GM12801 (cell line): ENCODE data around the gene C2orf80.

ENCODE experiments used
- CTCF ChIP-seq: IDR thresholded peaks from one replicate; pipeline ENCODE4 v1.5.1; 2011; ENCODE audit warnings: control low read depth; ENCODE audit not compliant: insufficient read length; ENCODE audit errors: extremely low read depth

Gene C2orf80

DNA sequence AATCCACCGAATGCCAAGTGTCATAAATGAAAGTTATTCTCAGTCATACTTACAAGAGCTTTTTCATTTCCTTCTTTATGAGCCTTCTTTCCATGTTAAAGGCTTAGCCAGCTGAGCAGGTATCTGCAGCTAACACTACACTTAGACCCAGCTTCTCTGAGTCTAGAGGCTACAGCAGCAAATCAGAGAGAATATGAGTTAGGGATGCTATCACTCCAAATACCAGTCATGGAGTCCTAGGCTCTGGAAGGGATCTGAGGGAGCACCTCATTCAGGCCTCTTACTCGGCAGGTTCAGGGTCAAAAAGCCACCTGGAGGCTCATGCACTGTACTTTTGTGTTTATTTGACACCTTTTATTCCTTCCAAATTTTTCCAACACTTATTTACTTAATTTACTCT is 2.9 kb downstream of the C2orf80 start:
- no peak for TF ChIP-seq CTCF

DNA sequence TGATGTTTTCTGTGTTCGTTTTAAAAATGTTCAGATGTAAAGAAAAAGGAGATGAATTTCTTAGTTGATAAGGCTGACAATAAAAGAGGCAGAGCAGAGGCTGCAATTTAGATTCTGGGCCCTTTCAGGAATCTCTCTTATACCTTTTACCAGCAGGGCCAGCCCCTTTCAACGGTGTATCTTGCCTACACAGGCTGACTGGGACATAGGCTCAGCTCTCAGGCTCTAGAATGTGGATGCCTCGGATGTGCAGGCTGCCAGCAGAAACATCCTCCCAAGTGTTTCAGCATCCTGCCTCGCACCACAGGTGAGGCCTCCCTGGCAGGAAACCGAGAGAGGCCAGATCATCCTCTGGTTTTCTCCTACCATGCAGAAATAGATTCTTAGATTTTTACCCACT is 3.4 kb downstream of the C2orf80 start:
- no peak for TF ChIP-seq CTCF

GRCh38 chr2:208183972-208184705 is 5.7 kb downstream of the C2orf80 start:
- TF ChIP-seq CTCF = no peak

GRCh38 chr2:208183526-208183925 is 6.3 kb downstream of the C2orf80 start:
- TF ChIP-seq CTCF = no peak

GRCh38 chr2:208182835-208183234 is 7.0 kb downstream of the C2orf80 start:
- TF ChIP-seq CTCF = no peak

GRCh38 chr2:208179028-208179609 is 10.7 kb downstream of the C2orf80 start:
- TF ChIP-seq CTCF = no peak

GRCh38 chr2:208175840-208176153 is 14.0 kb downstream of the C2orf80 start:
- no peak for TF ChIP-seq CTCF
